IPS-NIHi7 (cell line): ENCODE results near the gene INPP4B.

Source experiments
- DNase-seq: peaks from one replicate; pipeline ENCODE4 v3.0.0; 2012; ENCODE audit warnings: mixed read lengths; ENCODE audit errors: extremely low spot score

INPP4B gene

DNA sequence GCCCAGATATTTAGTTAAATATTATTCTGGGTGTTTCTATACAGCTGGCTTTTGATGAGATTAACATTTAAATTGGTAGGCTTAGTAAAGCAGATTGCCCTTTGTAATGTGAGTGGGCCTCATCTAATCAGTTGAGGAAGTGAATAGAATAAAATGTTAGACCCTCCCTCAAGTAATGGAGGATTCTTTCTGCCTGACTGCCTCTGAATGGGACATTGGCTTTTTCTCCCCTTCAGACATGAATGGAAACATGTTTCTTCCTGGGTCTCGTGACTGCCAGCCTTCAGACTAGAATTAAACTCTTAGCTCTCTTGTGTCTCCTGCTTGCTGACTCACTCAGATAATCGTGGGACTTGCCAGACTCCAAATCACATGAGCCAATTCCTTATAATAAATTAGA, 266.7 kb downstream of the INPP4B start:
- no peak for DNase-seq

DNA sequence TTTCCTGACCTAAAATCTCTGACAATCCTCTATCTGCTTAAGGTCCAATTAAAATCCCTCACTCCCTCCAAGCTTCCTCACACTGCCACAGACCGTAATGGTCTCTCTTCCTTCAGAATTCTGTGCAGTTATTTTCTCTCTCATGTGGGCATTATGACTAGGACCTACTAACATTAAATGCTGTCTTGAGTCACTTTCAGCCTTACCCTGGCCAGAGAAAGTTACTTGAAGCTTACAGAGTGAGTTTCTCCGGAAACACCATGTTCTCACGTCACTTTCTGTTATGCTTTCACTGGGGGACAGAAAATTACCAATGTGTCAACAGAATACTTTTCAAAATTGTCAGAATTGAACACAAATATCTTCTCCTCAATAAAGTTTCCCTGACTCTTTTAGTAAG, 271.8 kb downstream of the INPP4B start:
- no peak for DNase-seq

DNA sequence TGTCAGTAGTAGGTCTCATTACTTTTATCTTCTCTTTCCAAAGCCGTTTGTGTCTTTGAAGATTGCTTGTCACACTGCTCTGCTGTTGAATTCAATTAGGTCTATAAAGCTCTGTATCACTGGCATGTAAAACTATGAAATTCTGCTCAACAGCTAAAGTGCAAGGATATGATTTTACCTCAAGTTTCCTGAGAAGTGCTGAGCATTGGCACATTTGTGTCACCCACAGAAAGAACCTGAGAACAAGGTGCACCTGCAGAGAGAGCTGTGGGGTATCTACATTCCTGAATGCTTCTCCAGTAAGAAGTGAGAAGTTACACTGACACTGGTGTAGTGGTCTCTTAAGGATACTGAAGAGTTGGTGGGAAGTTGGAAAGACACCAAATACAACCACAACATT, 274.0 kb downstream of the INPP4B start:
- no peak for DNase-seq

DNA sequence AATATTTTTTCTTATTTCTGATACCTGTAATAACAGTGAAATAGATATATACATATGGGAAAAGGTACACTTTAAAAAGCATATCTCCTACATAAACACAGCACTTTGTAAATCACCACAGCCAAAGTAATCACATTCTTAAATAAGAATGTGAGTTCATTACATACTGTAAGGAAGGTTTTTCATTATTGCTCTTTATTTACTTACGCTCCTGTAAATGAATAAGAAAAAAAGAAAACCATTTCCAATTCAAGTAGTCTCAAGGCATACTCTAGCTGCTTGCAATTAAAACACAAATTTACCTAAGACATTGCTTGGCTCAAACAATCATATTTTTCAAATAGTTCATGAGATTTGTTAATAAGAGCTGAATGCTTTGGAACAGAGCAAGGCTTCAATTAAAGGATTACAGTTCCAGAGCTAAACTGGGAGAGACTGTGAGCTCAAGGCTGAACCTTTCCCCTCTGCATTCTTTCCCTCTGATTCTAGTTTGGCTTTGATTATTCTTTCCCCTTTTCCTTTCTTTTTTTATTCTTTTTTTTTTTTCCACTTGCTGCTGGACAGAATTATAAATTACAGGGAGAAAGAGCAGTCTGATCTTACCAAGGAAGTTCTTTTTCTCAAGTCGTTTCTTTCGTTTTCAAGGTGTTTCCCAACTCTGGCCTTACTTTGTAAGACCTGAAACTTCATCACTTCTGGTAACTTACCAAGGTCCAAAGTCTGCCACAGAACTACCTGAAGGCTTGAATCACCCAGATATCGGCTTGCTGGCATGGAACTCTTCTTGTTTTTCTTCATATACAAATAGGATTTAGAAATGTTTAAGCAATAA, 278.3 kb downstream of the INPP4B start:
- DNase-seq: no peak

DNA sequence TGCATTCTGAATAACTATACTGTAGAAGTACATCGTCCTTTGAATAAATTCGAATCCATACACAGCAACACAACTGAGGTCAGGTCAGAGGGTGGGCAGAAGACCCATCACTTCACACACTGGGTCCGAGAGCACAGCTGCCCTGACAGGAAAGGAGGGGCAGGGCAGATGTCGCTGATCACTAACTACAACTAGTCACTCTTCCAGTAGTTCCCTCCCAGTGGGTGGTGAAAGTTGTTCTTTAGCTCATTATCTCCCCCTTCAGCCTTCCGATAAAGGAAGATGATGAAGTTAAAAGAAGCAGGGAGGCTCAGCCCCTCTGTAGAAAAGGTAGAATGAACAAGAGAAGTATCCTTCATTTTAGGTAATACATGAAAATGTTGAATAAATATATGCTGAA, 278.9 kb downstream of the INPP4B start:
- DNase-seq: peak; percentile 61

DNA sequence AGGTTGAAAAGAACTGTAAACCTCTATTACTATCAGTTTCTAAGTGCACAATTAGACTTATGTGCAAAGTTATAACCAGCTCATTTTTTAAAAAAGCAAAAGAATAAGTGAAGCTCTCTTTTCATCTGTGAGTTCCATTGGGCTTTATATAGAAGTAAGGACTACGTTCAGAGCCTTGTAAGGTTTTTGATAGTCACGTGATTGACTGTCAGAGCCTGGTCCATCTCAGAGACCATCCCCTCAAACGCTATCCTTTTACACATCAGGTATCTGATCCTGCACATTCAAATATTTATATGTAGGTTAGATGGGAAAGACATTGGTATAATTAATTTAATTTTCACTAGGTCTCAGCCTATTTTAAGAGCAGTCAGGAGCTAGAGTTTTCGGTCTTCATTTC, 279.3 kb downstream of the INPP4B start:
- DNase-seq: no peak

DNA sequence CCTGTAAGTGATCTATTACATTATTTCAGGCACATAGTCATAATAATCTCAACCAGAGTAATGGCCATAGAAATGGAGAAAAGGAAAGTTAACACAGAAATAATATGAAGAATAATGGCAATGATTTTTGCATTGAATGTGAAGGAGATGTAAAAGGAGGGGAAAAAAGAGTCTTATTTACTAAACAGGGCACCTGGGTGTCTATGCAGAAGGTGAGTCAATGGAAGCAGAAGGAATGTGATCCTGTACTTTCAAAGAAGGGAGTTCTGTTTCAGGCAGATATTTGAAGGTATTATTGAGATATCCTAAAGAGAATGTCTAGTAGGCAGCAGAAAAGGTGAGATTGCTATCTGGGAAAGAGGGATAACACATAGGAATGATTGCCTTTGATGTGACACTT, 279.9 kb downstream of the INPP4B start:
- no peak for DNase-seq

DNA sequence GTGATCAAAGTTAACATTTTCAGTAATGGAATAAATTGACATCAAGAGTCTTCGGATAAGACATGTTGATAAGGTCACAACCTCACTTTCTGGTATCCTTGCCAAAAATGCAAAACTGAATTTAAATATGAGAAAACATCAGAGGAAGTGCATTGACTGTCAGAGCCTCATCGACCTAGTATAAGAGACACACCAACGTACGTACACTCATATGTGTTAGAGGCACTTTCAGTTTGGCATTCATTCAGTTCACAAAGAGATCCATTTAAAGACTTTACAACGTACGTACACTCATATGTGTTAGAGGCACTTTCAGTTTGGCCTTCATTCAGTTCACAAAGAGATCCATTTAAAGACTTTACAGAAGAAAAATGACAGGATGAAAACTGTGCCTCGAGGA, 280.3 kb downstream of the INPP4B start:
- no peak for DNase-seq

DNA sequence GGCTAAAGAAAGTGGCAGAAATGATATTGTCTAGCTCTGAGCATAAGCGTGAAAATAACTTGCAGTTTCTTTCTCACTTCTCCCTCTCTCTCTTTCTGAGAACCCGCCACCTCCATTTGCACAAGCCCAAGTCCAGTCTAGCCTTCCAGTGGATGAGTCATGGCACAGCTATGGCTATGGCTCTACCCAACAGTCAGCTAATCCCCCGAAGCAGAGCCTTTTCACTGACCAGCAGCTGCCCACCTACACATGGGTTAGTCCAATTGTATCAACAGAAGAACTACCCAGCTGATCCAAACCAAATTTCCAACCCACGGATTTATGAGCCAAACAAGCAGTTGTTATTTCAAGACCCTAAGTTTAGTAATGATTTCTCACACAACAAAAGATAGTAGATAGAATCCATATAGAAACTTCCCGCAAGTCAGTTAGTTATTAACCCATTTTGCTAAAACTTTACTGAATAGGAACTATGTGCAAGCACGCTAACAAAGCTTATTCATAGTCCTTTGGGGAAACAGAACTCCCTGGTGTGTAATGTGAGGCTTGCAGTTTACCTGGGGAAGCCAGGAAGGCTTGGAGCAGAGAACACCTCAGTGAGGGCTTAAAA, 282.3 kb downstream of the INPP4B start:
- peak; percentile 17 for DNase-seq

DNA sequence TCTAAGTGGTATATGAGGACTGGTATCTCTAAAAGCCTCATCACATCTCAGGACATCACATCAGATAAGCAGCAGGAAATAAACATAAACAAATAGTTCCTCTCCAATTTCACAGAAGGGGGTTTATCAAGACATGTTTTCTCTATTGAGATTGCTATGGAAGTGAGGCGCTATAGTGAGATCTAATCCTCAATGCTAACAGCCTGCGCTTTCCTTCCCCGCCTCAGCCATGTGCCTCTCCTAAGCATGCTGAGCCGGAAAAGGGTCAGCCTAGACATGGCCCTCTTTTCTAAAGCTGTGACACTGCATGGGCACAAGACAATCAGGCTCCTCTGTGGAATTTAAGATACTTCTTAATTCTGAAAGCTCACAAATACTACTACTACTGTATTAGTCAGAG, 286.1 kb downstream of the INPP4B start:
- no peak for DNase-seq

DNA sequence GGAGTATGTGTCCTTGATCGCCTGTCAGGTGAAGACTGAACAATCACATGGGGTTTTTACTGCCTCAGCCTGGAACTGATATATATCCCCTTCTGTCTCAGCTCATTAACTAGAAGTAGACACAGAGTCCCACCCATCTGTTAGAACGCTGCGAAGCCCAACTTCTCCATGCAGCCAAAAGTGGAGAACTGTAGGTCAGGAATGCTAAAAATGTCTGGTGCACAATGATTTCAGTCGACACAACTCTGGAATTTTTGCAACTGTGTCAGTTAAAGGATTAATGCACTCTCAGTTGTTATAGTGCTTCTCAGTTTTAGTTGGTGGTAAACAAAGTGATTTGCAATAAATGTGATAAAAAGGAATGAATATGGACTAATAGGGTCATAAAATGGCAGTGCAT, 287.2 kb downstream of the INPP4B start:
- DNase-seq: no peak

DNA sequence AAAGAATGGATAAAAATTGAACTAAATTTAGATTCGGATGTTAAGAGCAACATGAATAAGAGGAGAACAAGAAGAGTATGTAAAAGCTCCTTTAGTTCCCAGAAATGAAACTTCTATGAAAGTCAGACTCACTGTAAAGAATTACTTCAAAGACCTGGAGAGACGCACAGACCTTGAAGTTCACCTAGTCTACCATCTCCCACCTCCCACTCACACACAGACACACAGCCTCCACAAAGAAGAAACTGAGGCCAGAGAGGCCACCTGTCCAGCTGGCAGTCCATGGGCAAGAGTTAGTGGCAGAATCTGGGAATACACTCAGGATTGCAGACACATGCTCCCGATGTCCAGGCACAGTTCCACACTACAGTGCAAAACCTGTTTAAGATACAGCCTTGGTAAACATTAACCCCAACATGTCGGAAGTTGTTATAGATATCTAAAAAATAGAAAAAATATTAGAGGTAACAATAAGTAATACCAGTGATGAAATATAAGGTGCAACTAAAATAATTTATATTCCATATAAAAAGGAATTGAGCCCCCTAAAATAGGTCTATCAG, 288.8 kb downstream of the INPP4B start:
- no peak for DNase-seq

DNA sequence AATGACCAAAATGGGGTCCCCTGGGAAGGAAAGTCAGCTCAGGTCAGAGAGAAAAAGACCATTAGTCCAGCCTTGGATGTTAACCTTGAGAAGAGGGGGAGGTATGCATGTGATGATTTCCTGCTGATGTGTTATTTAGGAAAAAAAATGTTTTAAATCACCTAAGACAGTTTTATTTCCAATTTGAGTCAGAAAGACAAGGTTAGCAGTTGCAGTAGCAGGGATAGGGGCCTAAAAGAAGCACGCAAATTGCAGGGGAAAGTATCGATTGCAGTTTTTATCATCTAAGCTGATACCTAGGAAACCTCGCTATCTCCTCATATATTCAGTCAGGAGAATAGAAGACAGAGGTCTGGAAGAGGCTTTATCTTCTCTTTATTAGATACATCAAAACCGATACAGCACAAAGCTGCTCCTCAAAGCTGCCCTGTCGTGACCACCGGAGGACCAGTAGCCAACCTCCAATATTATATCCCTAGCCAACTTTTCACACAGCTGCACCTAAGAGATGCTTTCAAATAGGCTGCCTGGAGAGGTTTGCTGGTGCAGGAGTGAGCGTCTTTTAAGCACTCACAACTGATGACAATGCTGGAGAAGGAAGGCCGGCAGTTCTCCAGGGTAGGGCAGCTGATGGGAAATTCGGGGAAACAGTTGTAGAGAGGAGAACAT, 289.4 kb downstream of the INPP4B start:
- DNase-seq: no peak

DNA sequence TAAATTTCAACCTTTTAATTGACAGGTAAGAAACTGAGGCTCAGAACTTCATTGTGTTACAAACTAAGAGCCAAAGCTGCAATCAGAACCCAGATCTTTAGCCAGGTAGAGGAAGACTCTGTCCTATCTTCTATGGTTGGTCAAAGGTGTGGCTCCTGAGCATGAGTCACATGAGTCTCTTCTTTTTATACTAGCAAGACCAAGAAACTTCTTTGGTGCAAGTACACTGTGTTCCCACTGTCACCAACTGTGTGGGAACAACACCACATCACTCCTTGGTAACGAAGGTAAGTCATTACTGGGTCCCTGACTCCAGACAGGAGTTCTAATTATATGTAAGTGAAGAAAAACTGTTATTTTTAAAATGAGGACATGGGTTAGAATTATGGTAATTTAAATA, 290.1 kb downstream of the INPP4B start:
- DNase-seq: no peak

DNA sequence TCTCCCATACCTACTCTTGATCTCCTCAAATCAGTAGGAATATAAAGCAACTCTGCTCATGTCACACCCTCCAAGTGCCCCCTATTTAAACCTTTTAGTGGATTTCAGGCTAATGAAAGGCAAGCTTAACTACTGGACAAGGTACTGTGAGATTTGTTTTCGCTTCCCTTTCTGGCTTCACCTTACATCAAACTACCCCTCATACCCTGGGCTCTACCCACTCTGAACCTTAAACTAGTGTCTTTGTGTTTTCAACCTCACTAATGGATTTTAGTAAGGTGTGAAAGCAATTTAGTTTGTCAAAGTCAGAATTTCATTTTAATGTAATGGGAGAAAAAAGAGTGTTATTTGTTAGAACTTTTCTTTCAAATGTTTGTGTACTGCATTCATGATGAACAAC, 291.7 kb downstream of the INPP4B start:
- DNase-seq: no peak

DNA sequence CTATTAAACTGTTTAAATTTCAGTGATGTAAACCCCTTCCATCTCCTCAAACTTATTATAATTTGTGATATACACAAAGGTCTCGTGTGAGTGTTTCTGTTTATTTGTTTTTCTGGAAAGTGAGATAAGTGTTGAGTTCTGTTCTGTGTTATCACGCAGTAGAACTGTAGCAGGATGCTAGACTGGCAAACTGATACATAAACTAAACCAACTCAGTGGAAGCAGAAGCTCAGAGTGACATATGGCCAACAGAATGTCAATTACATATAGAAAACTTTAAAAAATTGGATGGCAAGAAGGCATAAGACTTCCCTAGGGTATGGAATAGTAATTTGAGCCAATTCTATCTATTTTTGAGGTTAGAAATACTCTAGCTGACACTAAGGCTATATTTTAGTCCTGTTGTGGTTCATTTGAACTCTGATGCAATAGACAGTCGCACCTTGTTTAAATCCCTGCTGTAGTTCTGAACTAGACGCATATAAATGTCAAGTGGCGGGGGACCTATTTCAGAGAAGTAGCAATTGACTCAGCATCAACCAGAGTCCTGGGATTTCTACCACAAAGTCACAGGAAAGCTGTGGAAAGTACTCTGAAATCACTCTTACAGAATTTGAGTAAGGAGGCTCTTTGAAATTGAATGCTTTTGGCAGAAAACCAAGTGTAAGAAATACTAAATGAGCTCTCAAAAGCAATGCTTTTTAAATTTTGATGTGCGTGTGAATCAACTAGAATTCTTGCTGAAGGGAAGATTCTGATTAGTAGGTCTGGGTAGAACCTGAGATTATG, 294.4 kb downstream of the INPP4B start:
- no peak for DNase-seq

DNA sequence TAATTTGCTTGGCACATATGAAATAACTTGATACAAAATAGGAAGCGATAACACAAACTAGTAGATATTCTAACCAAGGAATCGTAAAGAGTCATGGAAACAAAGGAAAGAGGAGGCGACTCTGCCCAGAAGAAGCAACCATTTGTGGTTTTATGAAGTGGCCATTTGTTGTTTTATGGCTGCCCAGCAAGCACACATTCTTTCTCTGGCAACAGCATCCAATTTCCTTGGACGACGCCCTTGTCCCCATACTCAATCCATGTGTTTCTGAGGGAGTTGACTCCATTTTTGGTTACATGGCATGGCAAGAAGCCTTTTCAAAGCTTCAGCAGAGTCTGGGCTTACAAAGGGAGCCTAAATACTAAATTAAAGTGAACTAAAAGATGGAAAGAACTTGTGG, 295.1 kb downstream of the INPP4B start:
- no peak for DNase-seq

DNA sequence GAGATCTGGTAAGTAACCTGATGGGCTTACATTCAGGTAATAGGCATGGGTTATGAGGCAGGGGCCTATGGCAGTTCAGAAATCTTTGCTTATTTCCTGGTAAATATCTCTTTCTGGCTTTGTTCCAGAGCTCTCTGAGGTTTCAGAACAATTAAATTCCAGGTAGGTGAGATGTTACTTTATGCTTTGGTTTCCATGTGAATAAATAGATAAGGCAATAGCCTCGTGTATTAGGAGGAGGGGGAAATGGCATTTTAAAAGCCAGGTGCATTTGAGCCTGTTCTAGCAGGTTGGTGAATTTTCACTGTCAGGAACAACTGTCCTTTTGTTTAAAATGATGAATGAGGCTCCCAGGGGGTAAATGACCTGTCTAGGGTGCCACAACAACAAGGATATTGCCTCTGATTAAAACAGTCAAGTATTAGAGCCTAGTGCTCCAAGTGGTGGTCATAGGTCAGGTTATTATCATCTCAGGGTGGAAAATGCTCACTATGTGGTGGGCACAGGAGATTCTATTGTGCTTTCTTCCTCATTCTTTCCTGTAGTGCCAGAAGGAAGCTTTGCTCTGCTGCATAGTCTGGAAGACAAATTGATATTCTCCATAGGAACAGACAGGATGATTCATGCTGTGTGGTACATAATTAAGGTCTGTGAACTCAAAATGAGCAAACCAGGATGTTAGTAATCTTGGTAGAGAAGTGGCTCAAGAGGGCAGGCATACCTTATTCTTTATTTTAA, 296.2 kb downstream of the INPP4B start:
- DNase-seq: no peak

DNA sequence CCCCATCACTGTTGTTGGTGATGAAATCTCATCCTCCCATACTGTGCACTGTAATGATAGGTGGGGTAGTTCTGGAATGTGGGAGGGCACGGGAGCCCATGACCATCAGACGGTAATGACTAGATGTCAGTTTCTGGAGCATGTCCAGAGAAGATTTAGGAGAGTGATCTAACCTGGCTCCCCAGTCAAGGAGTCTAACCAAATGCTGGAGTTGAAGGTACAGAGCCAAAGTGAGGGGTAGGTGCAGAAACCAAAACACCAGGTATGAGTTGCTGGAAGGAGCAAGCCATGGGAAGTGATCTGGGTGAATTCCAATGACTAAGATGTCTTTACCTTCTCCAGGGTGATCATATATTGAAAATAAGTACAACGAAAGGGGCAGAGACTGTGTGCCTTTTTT, 296.9 kb downstream of the INPP4B start:
- DNase-seq: no peak

DNA sequence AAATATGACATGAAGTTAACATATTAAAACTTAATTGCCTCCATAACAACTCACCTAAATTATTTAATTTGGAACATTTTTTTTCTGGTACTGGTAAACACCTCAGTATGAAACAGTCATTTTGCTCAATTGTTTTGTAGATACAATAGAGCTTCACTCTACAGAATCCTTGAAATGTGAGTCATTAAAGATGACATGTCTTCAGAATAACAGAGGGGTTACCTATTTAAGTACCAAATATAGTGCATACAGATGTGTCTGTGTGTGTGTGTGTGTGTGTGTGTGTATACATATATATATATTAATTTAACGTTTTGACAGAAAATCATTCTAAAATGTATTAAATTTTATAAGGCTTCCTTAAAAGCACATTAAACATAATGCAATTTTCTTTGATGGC, 297.6 kb downstream of the INPP4B start:
- DNase-seq: no peak

DNA sequence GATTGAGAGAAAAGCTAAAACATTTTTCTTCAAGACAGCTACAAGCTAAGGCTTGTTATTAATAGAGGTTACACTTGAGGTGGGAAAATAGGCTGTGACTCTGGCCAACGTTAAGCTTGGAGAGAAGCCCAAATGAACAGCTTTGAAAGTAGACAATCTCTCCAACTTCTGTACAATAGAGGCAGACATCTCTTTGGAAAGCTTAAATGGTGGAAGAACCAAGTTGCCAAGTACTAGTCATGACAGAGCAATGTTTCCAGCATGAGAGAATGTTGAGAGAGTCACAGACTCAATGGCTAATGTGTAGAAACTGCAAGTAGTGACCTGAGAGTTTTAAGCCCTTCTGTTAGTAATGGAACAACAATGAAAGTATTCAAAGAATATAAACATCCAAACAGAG, 298.1 kb downstream of the INPP4B start:
- no peak for DNase-seq
